HG02588 (cell line): ENCODE results near the gene SCAPER.
A peak's percentile ranks its signal among the peaks of the same experiment; 100 is the strongest.
"Not testable (repeated sequence)": the region's sequence is repeated elsewhere in the genome, so short reads cannot be mapped to it uniquely, and the experiment has no call there.

Experiments used
- ATAC-seq: cut with Tn5 transposase; IDR thresholded peaks from one replicate; pipeline ENCODE4 v1.9.1; 2021; ENCODE audit warnings: mild to moderate bottlenecking, moderate library complexity; ENCODE audit not compliant: unreplicated experiment

SCAPER gene

DNA sequence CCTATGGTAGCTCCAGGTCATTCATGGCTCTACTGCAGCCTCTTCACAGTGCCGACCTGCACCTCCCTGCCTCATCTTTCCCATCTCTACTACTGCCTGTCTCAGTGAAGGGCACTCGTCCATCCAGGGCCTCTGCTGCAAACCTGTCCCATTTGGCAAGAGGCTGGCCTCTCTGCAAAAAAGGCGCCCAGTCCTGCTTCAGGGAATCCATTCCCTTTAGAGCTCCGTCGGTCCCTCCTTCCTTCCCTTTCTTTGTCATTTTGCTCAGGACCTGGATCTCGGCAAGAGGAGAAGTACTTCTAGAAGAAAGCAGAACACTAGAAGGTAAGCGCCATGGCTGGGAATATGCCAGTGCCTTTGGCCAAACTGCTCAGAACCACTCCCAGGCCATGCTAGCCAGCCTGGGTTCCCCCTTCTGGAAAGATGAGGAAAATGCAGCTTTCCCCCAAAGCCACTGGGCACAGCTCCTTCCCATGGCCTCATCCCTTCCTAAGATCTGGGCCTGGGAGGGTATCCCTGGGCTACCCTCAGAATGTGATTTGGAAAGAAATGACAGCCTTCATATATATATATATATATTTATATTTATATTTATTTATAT, 575.0 kb downstream of the SCAPER start:
- no peak for ATAC-seq

DNA sequence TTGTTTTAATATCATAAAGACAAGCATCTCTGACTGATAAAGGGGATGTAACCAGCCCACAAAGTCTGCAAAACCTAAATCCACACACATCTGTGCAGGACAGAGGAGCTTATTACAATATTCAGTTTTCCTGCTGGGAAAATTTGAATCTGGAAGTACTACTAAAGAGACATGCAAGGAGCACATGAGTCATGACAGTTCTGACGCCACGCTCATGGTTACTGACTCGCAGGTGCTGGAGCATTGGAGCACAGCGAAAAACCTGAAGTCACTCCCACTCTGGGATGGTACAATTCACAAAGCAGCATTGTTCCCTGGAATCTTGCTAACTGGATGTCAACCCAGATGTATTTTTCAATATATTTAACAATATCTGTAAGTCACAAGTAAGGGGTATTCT, 576.2 kb downstream of the SCAPER start:
- no peak for ATAC-seq

DNA sequence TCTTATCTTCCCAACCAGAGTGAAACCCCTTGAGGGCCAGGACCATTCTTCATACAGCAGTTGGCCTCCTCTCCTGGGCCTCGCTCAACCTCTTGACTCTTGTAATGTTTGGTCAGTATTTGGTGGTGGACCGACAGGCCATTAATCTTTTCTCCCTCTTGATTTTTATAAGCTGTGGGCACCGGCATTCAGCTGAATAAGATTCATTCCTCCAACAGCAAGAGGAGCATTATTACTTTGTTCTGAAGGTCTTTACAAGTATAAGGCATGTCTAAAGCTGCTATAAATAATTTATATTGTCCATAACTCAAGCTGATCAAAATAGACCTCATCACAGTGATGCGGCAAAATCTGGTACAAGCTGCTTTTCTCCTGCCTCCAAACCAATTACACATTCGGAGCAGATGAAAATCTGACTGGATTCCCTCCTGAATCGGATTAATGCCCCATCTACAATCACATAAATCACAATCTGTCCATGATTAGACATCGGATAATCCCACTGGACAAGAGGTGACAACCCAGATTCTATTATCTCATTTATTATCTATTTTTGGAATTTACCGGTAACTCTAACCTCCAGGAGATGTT, 576.9 kb downstream of the SCAPER start:
- no peak for ATAC-seq

DNA sequence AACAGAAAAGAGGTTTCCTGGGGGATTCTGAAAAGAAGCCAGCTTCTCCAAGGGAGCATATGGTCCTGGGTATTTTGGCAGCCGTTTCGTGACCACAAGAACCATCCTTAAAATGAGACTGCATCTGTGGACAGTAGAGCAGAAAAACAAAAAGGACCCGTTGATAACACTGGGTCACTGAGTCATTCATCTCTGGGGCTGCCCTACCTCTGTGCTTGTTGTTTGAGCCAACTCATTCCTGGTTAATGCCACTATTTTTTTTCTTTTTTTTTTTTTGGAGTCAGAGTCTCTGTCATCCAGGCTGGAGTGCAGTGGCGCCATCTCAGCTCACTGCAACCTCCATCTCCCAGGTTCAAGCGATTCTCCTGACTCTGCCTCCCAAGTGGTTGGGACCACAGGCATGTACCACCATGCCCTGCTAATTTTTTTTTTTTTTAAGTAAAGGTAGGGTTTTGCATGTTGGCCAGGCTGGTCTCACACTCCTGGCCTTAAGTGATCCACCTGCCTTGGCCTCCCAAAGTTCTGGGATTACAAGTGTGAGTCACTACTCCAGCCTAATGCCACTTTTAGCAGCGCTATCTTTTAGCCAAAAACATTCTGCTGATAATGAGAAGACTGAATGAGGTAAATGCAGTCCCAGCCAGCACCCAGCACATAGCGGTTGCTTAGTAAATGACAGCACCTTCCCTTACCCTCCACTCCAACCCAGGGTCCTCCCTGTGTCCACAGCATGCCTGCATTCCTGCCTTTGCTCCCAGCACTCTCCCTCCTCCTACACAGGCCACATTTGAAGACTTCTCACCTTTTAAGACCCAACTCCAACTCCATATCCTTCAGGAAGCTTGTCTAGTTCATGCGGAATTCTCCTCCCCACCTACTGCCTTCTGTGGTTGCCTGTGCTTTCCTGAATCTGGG, 577.7 kb downstream of the SCAPER start:
- no peak for ATAC-seq

DNA sequence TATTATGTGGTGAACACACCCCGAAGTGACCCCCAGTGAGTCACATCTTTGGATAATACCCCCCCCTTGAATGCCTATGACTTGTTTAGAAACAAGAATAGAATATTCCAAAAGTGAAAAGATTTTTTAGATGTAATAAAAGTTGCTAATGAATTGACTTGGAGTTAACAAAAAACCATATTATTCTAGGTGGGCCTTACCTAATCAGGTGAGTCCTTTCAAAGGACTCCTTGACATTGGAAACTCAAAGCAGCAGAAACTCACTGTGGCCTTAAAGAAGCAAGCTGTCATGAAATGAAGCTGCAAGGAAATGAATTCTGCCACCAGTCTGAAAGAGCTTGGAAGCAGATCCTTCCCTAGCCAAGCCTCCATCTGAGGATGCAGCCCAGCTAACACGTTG, 579.4 kb downstream of the SCAPER start:
- no peak for ATAC-seq

DNA sequence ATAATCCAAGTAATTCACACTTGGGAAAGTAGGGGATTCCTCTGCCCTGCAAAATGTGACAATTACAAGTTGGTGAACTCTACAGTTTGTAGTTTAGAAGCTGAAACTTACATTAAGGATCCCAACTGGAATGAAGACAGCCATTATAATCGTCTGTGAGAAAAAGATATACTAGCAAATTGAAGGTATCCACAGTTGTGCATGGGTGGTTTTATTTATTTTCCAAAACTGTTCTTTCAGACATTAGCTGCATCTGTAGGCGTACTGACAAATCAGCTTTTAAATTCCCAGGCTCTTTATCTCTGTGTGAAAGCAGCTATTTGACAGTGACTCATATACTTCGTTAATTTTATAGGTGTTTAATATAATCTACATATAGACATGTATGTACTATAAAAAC, 581.1 kb downstream of the SCAPER start:
- no peak for ATAC-seq

DNA sequence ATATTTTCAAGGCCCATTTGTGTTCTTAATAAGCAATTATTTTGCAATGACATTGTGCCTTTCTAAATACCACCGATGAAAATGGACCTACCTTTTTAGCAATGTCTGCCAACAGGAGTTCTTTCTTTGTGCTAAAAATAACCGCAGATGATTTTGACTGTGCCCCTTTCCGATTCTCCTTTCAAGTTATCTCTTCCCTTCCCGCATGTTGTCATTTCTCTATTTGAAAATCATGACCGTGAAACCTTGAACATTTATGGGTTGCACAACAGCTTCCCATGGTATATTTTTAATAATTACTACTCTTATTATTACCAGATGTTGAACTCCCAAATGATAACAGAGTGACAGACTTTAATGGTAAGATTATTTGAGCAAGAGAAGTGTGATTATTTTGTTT, 583.5 kb downstream of the SCAPER start:
- no peak for ATAC-seq

DNA sequence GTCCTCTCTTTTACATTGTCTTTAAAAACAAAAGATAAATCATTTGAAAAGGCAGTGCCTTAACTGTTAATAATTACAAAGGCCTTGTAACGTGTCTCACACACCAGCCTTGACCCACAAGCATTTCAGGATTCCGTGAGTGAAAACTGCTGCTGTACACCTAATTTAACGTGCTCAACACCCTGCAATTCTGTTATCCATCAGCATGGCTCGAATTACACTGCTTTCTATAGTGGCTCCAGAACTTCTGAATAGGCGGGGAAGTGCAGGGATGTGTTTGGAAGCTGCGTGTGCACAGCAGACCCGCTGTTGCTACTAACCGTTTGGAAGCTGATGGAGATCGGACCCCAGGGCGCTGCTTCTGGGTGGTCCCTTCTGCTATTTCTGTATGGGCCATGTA, 584.0 kb downstream of the SCAPER start:
- no peak for ATAC-seq

DNA sequence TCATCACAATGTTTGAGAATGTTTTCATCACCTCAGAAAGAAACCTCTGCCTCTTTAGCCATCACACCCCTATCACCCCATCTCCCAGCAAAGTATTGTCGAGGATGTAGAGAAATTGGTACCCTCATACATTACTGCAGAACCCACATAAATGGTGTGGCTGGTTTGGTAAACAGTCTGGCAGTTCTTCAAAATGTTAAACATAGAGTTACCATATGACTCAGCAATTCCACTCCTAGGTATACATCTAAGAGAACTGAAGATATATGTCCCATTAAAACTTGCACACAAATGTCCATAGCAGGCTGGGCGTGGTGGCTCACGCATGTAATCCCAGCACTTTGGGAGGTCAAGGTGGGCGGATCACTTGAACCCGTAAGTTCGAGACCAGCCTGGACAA, 585.1 kb downstream of the SCAPER start:
- no peak for ATAC-seq

DNA sequence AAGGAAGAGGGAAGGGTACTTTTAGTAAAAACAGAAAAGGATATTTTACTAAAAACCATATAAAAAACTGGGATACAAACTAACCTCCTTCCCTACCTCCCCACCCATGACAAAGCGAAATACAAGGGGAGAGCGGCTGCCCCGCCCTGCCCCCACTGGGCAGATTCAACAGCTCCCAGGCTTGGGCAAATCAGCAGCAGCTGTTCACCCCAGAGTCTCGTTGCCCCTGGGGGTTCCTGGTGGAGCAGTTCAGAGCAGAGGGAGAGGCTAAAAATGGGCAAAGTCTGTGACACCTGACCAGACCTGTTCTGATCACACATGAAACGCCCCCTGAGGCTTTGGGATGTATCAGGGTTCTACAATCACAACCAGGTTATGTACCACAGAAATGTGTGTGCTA, 591.4 kb downstream of the SCAPER start:
- no peak for ATAC-seq

DNA sequence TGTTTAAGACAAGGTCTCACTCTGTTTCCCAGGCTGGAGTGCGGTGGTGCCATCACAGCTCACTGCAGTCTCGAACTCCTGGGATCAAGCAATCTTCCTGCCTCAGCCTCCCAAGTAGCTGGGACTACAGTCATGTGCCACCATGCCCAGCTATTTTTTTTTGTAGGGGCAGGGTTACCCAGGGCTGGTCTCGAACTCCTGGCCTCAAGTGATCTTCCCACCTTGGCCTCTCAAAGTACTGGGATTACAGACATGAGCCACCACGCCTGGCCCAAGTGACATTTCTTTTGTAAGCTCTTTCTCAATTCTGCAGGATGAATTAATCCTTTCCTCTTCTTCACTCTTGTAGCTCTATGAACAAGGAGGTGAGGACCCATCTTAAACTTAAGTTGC, 592.0 kb downstream of the SCAPER start:
- ATAC-seq = not testable (repeated sequence)

DNA sequence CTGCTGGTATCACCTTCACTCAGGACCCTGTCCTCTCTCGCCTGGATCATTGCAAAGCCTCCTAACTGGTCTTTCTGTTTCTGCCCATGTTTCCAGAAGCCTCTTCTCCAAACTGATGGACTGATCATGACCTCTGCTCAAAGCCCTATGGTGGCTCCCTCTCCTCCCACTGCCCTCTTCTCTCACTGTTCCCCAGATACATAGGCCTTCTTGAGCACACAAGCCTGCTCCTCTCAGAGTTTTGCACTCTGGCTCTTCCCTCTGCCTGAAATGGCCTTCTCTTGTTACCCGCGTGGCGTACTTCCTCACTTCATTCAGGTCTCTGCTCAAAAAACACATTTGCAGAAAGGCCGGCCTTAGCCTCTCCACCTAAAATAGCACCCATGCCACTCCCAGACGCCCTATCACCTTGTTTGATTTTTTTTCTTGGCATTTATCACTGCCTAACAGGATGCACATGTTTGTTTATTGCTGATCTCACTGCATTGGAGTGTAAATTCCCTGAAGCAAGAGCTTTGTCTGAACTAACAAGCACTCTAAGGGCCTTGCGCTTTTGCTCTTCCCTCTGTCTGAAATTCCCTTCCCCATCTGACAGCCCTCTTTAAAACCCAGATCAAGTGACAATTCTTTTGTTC, 592.5 kb downstream of the SCAPER start:
- no peak for ATAC-seq

DNA sequence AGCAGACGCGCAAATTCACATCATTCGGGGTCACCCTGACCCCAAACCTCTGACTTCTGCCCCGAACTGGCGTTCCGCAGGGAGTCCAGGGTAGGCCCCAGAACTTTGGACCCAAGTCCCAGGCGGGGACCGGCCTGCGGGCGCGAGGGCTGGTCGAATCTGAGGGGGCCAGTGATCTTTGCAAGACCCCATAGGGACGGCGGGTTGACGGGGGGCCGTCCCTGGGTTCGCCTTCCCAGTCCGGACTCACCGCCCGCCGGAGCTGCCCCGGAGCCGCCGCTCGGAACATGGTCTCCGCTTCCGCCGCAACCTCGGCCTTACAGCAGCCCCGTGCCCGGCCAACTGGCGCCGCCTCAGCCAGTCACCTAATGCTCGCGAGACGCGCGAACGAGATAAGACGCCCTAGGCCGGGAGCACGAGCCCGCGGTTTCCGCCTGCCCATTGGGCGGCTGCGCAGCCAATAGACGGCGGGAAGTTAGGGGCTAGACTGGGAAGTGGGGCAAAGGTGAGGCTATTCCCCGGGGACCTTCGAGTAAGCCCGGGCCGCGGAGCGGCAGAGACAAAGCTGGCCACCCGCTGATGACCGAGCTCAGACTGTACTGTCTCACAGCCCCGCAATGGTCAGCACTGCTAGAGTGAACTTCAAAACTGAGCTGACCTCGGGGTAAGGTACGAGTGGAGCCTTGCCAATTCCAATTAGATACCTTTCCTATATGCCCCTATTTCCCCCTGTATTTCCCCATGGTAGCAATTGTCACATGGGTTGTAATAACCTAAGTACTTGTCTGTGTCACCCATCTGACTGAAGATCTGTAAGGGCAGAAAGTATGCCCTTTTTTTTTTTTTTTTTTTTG, 593.8 kb downstream of the SCAPER start, which contains the start of gene ETFA:
TSS of gene ETFA (minus strand) at position 370 of the 854 bp plus-strand sequence. CDS start at position 289, 81 bp downstream.
- peak; percentile 97 for ATAC-seq

DNA sequence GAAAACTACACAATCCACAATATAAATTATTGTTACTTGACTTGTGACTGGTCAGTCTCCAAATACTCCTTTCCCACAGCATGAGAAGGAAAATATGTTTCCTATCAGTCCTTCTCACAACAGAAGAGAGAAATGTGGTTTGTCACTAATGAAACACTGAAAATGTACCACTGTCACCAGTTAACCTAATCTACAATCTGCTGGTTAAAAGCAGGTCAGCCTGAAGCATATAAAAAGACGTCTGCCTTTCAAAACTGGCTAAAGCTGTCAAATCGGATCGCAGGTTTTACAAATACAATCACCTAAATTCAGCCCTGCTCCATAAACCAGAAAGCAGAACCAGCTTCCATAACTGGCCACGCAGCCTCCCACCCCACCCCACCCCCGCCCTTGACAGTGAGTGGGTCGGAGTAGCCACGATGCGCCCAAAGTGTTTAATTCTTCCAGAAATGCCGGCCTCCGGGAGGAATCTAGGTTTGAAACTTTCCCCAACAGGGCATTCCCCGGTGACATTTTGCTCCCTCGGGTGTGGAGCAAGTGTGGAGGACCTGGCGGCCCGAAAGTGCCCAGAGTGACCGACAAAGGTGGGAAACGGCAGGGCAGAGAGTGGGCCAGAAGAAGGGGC, 594.6 kb downstream of the SCAPER start:
- peak; percentile 13 for ATAC-seq

DNA sequence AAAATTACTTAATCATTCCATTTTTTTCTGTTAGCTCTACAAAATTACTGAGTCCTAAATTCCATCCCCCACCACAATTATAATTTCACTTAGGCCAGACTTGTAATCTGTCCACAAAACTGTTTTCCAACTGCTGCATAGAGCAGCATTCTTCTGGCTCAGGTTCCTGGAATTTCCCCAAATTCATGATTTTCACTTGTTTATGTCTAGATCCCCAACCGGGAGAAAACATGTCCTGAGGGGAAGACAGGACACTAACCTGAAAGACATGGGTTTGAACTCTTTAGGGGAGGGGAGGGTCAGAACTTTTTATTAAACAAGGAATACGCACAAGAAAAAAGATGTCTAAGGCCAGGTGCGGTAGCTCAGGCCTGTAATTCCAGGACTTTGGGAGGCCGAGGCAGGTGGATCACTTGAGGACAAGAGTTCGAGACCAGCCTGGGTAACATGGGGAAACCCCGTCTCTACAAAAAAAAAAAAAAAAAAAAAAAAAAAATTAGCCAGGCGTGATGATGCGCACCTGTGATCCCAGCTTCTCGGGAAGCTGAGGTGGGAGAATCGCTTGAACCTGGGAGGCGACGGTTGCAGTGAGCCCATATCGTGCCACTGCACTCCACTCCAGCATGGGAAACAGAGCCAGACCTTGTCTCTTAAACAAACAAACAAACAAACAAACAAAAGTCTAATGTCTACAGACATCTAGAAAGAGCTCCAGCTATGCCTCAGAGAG, 595.4 kb downstream of the SCAPER start:
- no peak for ATAC-seq

DNA sequence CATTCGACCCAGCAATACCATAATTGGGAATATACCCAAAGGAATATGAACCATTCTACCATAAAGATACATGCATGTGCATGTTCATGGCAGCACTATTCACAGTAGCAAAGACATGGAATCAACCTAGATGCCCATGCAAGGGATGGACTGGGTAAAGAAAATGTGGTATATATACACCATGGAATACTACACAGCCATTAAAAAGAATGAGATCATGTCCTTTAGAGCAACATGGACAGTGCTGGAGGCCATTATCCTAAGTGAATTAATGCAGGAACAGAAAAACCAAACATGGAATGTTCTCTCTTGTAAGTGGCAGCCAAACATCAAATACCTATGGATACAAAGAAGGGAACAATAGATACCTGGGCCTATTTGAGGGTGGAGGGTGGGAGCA, 601.2 kb downstream of the SCAPER start:
- no peak for ATAC-seq

DNA sequence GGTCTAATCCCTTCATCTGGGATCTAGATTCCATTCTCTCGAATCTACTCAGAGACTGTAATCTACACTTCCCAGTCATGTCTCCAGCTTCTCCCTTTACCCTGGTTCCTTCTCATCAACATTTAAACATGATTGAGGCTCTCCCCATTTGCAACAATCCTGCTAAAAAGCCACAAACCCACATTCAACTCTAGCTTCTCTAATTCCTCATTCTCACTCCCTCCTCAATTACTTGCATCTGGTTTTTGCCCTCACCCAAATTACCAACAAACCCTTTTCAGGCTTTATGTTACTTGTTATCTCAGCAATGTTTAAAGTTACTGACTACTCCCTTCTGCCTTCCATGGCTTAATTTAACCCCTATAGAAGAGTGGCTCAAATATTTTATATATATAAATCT, 605.4 kb downstream of the SCAPER start:
- ATAC-seq = no peak

DNA sequence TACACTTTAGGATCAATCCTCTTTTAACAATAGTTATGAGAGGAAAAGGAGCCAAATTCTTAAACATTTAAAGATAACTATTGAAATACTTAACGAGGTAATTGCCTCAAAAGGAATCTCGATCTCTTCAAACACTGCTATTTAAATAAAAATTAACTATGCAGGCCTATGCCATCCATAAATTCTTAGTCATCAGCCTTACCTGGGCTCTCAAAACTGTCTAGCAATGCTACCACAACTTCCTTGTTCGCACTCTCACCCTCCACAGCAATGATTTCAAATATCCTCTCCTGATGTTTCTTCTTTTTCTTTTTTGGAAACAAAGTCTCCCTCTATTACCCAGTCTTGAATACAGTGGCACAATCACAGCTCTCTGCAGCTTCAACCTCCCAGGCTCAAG, 606.2 kb downstream of the SCAPER start:
- no peak for ATAC-seq

DNA sequence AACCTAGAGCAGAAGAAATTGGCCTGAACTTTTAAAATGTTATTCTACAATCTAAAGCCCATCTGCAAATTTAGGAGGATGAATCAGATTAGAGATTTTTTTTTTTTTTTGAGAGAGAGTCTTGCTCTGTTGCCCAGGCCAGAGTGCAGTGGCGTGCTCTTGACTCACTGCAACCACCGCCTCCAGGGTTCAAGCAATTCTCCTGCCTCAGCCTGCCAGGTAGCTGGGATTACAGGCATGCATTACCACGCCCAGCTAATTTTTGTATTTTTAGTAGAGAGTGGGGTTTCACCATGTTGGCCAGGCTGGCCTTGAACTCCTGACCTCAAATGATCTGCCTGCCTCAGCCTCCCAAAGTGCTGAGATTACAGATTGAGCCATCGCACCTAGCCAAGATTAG, 607.2 kb downstream of the SCAPER start:
- ATAC-seq = not testable (repeated sequence)
